HG03045 (cell line): ENCODE results near the gene OR6B2.
"Not testable (repeated sequence)": the region's sequence is repeated elsewhere in the genome, so short reads cannot be mapped to it uniquely, and the experiment has no call there.

Experiments used
- ATAC-seq: cut with Tn5 transposase; IDR thresholded peaks from one replicate; pipeline ENCODE4 v1.9.1; 2021; ENCODE audit warnings: mild to moderate bottlenecking, moderate library complexity; ENCODE audit not compliant: unreplicated experiment

Gene OR6B2

GRCh38 chr2:240030379-240031094 is at the start of gene OR6B2:
Gene OR6B2, minus strand, starts transcription at chr2:240030429. Its CDS starts 0 bp downstream, at chr2:240030429.
- ATAC-seq = no peak

GRCh38 chr2:240078631-240079030 is 48.4 kb upstream of the OR6B2 start:
- ATAC-seq = no peak

GRCh38 chr2:240077442-240077841 is 47.2 kb upstream of the OR6B2 start:
- ATAC-seq = no peak

GRCh38 chr2:240074545-240074944 is 44.3 kb upstream of the OR6B2 start:
- ATAC-seq = no peak

- ATAC-seq = no peak
Measured at GRCh38 chr2:240070907-240071306, 40.7 kb upstream of the OR6B2 start.

- ATAC-seq = no peak
Measured at GRCh38 chr2:240069829-240070228, 39.6 kb upstream of the OR6B2 start.

GRCh38 chr2:240068193-240068592 is 38.0 kb upstream of the OR6B2 start:
- ATAC-seq = no peak

GRCh38 chr2:240066489-240066888 is 36.3 kb upstream of the OR6B2 start:
- ATAC-seq = no peak

- ATAC-seq = no peak
Measured at GRCh38 chr2:240064898-240065297, 34.7 kb upstream of the OR6B2 start.

GRCh38 chr2:240060977-240061591 is 30.9 kb upstream of the OR6B2 start:
- no peak for ATAC-seq

GRCh38 chr2:240056678-240057077 is 26.4 kb upstream of the OR6B2 start:
- no peak for ATAC-seq

- ATAC-seq = no peak
Measured at GRCh38 chr2:240055177-240055917, 25.1 kb upstream of the OR6B2 start.

- no peak for ATAC-seq
Measured at GRCh38 chr2:240053173-240054155, 23.2 kb upstream of the OR6B2 start, which contains the start of gene OR6B3. Gene OR6B3, minus strand, starts transcription at chr2:240053521.

GRCh38 chr2:240052524-240052923 is 22.3 kb upstream of the OR6B2 start:
- no peak for ATAC-seq

GRCh38 chr2:240051697-240052096 is 21.5 kb upstream of the OR6B2 start:
- ATAC-seq = no peak

- no peak for ATAC-seq
Measured at GRCh38 chr2:240050278-240050677, 20.0 kb upstream of the OR6B2 start.

- no peak for ATAC-seq
Measured at GRCh38 chr2:240048237-240048636, 18.0 kb upstream of the OR6B2 start.

- no peak for ATAC-seq
Measured at GRCh38 chr2:240045098-240045497, 14.9 kb upstream of the OR6B2 start.

- not testable (repeated sequence) for ATAC-seq
Measured at GRCh38 chr2:240044096-240044495, 13.9 kb upstream of the OR6B2 start.

GRCh38 chr2:240043279-240043989 is 13.2 kb upstream of the OR6B2 start:
- no peak for ATAC-seq
